Measurements from ENCODE around the gene ARHGAP33. TPM values are rescaled to one million over a fixed set of nuclear protein-coding genes. Genes with fewer than 3 reads are reported as not detected.

ARHGAP33 gene
- total and polyA plus RNA-seq, 2 experiments from 2014 or later = 11.6 to 22.1 TPM

GRCh38 chr19:35745328-35746086, 29.9 kb upstream of the ARHGAP33 start, which contains the start of the genes PSENEN and U2AF1L4:
Gene PSENEN (plus strand): TSS chr19:35745651. CDS start chr19:35745931, 280 bp downstream.
Gene U2AF1L4 (minus strand): TSS chr19:35745418. CDS start chr19:35745391, 27 bp downstream.
- ATAC-seq (peak; percentile 45), DNase-seq (ENCODE audit: low spot score) (peak; percentile 99)
- H3K4me3 ChIP-seq = peak within 1 kb of the TSS; percentile 76
- peaks cover 14% of the 10 kb centered on the region for H3K79me2 ChIP-seq (replicated peaks; ENCODE audit: insufficient read depth)
- Mint-ChIP-seq H3K27ac (peak within 1 kb of the TSS; percentile 100), H3K9me3 (no peaks in the 10 kb centered on the region; the same call in 1 of the 3 replicates), H3K4me3 (peak within 1 kb of the TSS; percentile 97), H3K4me1 (peaks cover 25% of the 10 kb centered on the region), H3K36me3 (ENCODE audit: low read depth) (peaks cover 7% of the 10 kb centered on the region), H3K27me3 (ENCODE audit: insufficient read depth, low read depth, poor library complexity) (peaks cover 5% of the 10 kb centered on the region)
- peaks cover 10% of the 10 kb centered on the region for H3F3A ChIP-seq (replicated peaks; ENCODE audit: low read depth)
- H3K9me2 ChIP-seq (ENCODE audit: insufficient read depth) = no peaks in the 10 kb centered on the region
- H3K27ac ChIP-seq (ENCODE audit: low read depth) = peak within 1 kb of the TSS; percentile 94
- peak within 1 kb of the TSS; percentile 64 for H2AFZ ChIP-seq
- H4K20me1 ChIP-seq (replicated peaks; ENCODE audit: insufficient read depth) = no peaks in the 10 kb centered on the region
- TF ChIP-seq CTCF (conservative IDR thresholded peaks at IDR 0.05; ENCODE audit: low read depth in 2 of 2) = no peak
- peak; percentile 96 for TF ChIP-seq ETS1 (IDR thresholded peaks at IDR 0.05)
- no peak for TF ChIP-seq JUNB (IDR thresholded peaks at IDR 0.05; ENCODE audit: unreplicated experiment)
- no peak for TF ChIP-seq EZH2 (IDR thresholded peaks at IDR 0.05; ENCODE audit: low read depth, unreplicated experiment)
- no peak for TF ChIP-seq ZNF331 (CRISPR knock-in tag; IDR thresholded peaks at IDR 0.05; ENCODE audit: low read depth)
- no peak for TF ChIP-seq REST (IDR thresholded peaks at IDR 0.05; ENCODE audit: unreplicated experiment)
- peak; percentile 94 for TF ChIP-seq CREB1 (CRISPR knock-in tag; IDR thresholded peaks at IDR 0.05; ENCODE audit: low read depth)
- no peak for TF ChIP-seq ZNF462 (CRISPR knock-in tag; IDR thresholded peaks at IDR 0.05)
- TF ChIP-seq STAT1 (IDR thresholded peaks at IDR 0.05; ENCODE audit: unreplicated experiment) = no peak
- TF ChIP-seq ZNF114 (CRISPR knock-in tag; IDR thresholded peaks at IDR 0.05) = no peak
- TF ChIP-seq NANOG (IDR thresholded peaks at IDR 0.05; ENCODE audit: borderline replicate concordance) = no peak
- TF ChIP-seq POLR2AphosphoS5 (IDR thresholded peaks at IDR 0.05; ENCODE audit: low read depth) = peak; percentile 62
- no peak for TF ChIP-seq EZH2phosphoT487 (IDR thresholded peaks at IDR 0.05; ENCODE audit: unreplicated experiment)
- no peaks in the 10 kb centered on the region for H3K36me3 ChIP-seq (ENCODE audit: insufficient read depth)
- no peaks in the 10 kb centered on the region for H3K27me3 ChIP-seq (ENCODE audit: insufficient read depth)
- H3K4me1 ChIP-seq (ENCODE audit: insufficient read depth) = peaks cover 20% of the 10 kb centered on the region
- H3K4me2 ChIP-seq = peak within 1 kb of the TSS; percentile 79

All from GM23338 (cell line).